ENCODE results near the gene PLCB4. TPM values are rescaled to one million over a fixed set of nuclear protein-coding genes. Genes with fewer than 3 reads are reported as not detected.

The PLCB4 gene
- total RNA-seq, 1 experiment from 2014 or later = 12.6 TPM

DNA sequence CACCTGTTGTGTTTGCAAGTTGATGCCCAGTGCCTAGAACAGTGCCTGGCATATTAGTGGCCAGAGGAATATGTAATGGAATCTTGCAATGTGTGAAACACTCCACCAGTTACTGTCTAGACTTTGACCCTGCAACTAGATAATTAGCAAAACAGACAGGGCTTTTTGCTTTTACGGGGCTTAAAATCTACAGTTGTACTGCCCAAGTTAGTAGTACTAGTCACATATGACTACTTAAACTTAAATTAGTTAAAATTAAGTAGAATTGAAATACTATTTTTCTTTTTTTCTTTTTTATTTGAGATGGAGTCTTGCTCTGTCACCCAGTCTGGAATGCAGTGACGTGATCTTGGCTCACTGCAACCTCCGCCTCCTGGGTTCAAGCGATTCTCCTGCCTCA lies 44.3 kb upstream of the PLCB4 start:
- no peak for ATAC-seq
- POLR2A ChIA-PET = no interaction called here
- TF ChIP-seq RORB (CRISPR knock-in tag; IDR thresholded peaks at IDR 0.05) = no peak
- TF ChIP-seq ZNF317 (CRISPR knock-in tag; IDR thresholded peaks at IDR 0.05; ENCODE audit: borderline replicate concordance, low read depth) = no peak
- no peak for TF ChIP-seq OVOL2 (CRISPR knock-in tag; IDR thresholded peaks at IDR 0.05; ENCODE audit: borderline replicate concordance)
- no peak for TF ChIP-seq NFE2L1 (CRISPR knock-in tag; IDR thresholded peaks at IDR 0.05)

DNA sequence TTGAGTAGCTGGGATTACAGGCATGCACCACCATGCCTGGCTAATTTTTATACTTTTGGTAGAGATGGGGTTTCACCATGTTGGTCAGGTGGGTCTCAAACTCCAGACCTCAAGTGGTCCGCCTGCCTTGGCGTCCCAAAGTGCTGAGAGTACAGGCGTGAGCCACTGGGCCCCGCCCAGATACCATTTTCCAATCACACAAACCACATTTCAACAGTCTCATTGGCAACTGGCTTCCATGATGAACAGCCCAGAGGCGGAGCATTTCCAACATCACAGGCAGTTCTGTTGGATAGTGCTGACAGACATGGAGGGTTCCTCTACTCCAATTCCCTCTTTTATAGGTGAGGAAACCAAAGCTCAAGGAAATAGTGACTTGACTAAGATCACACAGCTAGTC lies 43.9 kb upstream of the PLCB4 start:
- ChIA-PET POLR2A (no interaction called here), CTCF (no interaction called here)
- ATAC-seq = no peak
- no peak for DNase-seq (ENCODE audit: low spot score)
- Mint-ChIP-seq H3K36me3 (no peaks in the 10 kb centered on the region), H3K4me3 (no peak overlapping the region), H3K9me3 (peaks cover 4% of the 10 kb centered on the region; the same call in 1 of the 2 replicates), H3K27ac (no peak overlapping the region), H3K4me1 (peaks cover 48% of the 10 kb centered on the region), H3K27me3 (ENCODE audit: low read depth) (no peaks in the 10 kb centered on the region; the same call in 1 of the 2 replicates)
- TF ChIP-seq, protein P1, sequence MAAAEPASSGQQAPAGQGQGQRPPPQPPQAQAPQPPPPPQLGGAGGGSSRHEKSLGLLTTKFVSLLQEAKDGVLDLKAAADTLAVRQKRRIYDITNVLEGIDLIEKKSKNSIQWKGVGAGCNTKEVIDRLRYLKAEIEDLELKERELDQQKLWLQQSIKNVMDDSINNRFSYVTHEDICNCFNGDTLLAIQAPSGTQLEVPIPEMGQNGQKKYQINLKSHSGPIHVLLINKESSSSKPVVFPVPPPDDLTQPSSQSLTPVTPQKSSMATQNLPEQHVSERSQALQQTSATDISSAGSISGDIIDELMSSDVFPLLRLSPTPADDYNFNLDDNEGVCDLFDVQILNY (CRISPR knock-in tag; IDR thresholded peaks at IDR 0.05) = no peak
- TF ChIP-seq ZNF396 (CRISPR knock-in tag; IDR thresholded peaks at IDR 0.05; ENCODE audit: borderline replicate concordance) = no peak
- no peak for TF ChIP-seq SP1 (CRISPR knock-in tag; conservative IDR thresholded peaks at IDR 0.05)

More for the DNA sequence above, 44.3 kb upstream of the PLCB4 start:
- peaks cover 4% of the 10 kb centered on the region; the same call in 1 of the 2 replicates for H3K9me3 Mint-ChIP-seq
- H3K36me3 Mint-ChIP-seq = no peaks in the 10 kb centered on the region
- peaks cover 52% of the 10 kb centered on the region for H3K4me1 Mint-ChIP-seq
- no peaks in the 10 kb centered on the region; the same call in 1 of the 2 replicates for H3K27me3 Mint-ChIP-seq (ENCODE audit: low read depth)
- no peak overlapping the region for H3K4me3 Mint-ChIP-seq
- DNase-seq (ENCODE audit: low spot score) = no peak
- no peak overlapping the region; the same call in 1 of the 2 replicates for H3K27ac Mint-ChIP-seq
- CTCF ChIA-PET = no interaction called here

DNA sequence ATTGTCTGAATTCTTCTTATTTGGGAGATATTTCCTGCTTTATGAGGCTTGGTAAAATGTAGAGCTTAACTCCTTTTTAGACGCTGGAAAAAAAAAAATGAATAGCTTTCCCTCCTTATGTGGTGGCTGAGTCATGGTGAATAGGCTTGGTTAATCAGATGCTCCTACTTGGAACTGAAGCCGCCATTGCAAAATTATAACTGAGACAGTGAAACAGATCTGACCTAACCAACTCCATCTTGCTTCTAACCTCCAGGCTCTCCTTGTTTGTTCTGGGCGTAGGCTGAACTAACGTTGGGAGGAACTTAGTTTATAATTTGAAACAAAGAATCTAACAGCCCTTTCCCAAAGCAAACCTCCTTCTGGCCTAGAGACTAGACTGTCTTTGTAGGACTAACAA lies 43.2 kb upstream of the PLCB4 start:
- CTCF ChIA-PET = interaction anchor here (1.3 kb wide), 1 partner anchor 172 kb away, joined by 4 read pairs; no protein-coding TSS in a partner anchor
- ATAC-seq = no peak
- Mint-ChIP-seq H3K27ac (peak overlapping the region; percentile 24; the same call in 1 of the 2 replicates), H3K27me3 (ENCODE audit: low read depth) (no peaks in the 10 kb centered on the region), H3K4me1 (peaks cover 44% of the 10 kb centered on the region), H3K36me3 (no peaks in the 10 kb centered on the region), H3K9me3 (peaks cover 4% of the 10 kb centered on the region; the same call in 1 of the 2 replicates), H3K4me3 (no peak overlapping the region)
- DNase-seq (ENCODE audit: low spot score) = no peak
- TF ChIP-seq ETV6 (CRISPR knock-in tag; IDR thresholded peaks at IDR 0.05) (no peak), TP53 (CRISPR knock-in tag; IDR thresholded peaks at IDR 0.05) (no peak), ZNF671 (CRISPR knock-in tag; IDR thresholded peaks at IDR 0.05) (no peak), GTF2I (CRISPR knock-in tag; conservative IDR thresholded peaks at IDR 0.05) (no peak), NFE2L1 (CRISPR knock-in tag; IDR thresholded peaks at IDR 0.05) (no peak), NR1H2 (CRISPR knock-in tag; IDR thresholded peaks at IDR 0.05) (no peak)
- TF ChIP-seq, protein P2, sequence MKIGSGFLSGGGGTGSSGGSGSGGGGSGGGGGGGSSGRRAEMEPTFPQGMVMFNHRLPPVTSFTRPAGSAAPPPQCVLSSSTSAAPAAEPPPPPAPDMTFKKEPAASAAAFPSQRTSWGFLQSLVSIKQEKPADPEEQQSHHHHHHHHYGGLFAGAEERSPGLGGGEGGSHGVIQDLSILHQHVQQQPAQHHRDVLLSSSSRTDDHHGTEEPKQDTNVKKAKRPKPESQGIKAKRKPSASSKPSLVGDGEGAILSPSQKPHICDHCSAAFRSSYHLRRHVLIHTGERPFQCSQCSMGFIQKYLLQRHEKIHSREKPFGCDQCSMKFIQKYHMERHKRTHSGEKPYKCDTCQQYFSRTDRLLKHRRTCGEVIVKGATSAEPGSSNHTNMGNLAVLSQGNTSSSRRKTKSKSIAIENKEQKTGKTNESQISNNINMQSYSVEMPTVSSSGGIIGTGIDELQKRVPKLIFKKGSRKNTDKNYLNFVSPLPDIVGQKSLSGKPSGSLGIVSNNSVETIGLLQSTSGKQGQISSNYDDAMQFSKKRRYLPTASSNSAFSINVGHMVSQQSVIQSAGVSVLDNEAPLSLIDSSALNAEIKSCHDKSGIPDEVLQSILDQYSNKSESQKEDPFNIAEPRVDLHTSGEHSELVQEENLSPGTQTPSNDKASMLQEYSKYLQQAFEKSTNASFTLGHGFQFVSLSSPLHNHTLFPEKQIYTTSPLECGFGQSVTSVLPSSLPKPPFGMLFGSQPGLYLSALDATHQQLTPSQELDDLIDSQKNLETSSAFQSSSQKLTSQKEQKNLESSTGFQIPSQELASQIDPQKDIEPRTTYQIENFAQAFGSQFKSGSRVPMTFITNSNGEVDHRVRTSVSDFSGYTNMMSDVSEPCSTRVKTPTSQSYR (CRISPR knock-in tag; IDR thresholded peaks at IDR 0.05) = no peak
- TF ChIP-seq, protein P3, sequence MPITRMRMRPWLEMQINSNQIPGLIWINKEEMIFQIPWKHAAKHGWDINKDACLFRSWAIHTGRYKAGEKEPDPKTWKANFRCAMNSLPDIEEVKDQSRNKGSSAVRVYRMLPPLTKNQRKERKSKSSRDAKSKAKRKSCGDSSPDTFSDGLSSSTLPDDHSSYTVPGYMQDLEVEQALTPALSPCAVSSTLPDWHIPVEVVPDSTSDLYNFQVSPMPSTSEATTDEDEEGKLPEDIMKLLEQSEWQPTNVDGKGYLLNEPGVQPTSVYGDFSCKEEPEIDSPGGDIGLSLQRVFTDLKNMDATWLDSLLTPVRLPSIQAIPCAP (CRISPR knock-in tag; IDR thresholded peaks at IDR 0.05) = no peak
- TF ChIP-seq, protein P4, sequence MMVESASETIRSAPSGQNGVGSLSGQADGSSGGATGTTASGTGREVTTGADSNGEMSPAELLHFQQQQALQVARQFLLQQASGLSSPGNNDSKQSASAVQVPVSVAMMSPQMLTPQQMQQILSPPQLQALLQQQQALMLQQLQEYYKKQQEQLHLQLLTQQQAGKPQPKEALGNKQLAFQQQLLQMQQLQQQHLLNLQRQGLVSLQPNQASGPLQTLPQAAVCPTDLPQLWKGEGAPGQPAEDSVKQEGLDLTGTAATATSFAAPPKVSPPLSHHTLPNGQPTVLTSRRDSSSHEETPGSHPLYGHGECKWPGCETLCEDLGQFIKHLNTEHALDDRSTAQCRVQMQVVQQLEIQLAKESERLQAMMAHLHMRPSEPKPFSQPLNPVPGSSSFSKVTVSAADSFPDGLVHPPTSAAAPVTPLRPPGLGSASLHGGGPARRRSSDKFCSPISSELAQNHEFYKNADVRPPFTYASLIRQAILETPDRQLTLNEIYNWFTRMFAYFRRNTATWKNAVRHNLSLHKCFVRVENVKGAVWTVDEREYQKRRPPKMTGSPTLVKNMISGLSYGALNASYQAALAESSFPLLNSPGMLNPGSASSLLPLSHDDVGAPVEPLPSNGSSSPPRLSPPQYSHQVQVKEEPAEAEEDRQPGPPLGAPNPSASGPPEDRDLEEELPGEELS (CRISPR knock-in tag; IDR thresholded peaks at IDR 0.05) = no peak
- POLR2A ChIA-PET = interaction anchor here (0.8 kb wide), 1 partner anchor 172 kb away, joined by 3 read pairs; no protein-coding TSS in a partner anchor

Measured in WTC11 (cell line).